GM10266 (cell line): Measurements from ENCODE around the gene ATP5F1D.
A peak's percentile ranks its signal among the peaks of the same experiment; 100 is the strongest.

ENCODE experiments used
- DNase-seq: peaks from one replicate; pipeline ENCODE4 v3.0.0; 2012; ENCODE audit errors: extremely low spot score
- CTCF ChIP-seq: IDR thresholded peaks from 2 replicates; pipeline ENCODE4 v1.5.1; 2012; ENCODE audit warnings: mild to moderate bottlenecking, low read depth; ENCODE audit not compliant: control insufficient read depth, insufficient read depth; ENCODE audit errors: missing control alignments

Gene ATP5F1D

GRCh38 chr19:1237027-1237659 is 4.4 kb upstream of the ATP5F1D start:
- no peak for TF ChIP-seq CTCF

GRCh38 chr19:1237754-1238368 is 3.7 kb upstream of the ATP5F1D start, which contains the start of gene CBARP:
Gene CBARP (minus strand): TSS chr19:1238005. CDS start chr19:1236100, 1,905 bp downstream.
- peak; percentile 81 for DNase-seq
- no peak for TF ChIP-seq CTCF

More at GRCh38 chr19:1237027-1237659, 4.4 kb upstream of the ATP5F1D start:
- DNase-seq = no peak

GRCh38 chr19:1238369-1239303 is 2.9 kb upstream of the ATP5F1D start:
- TF ChIP-seq CTCF = no peak
- no peak for DNase-seq

GRCh38 chr19:1239420-1239795 is 2.1 kb upstream of the ATP5F1D start:
- TF ChIP-seq CTCF = no peak
- DNase-seq = no peak

GRCh38 chr19:1239796-1240737 is 1.5 kb upstream of the ATP5F1D start:
- TF ChIP-seq CTCF = peak; percentile 92
- peak; percentile 100 for DNase-seq

GRCh38 chr19:1240925-1241324 is 626 bp upstream of the ATP5F1D start:
- no peak for DNase-seq
- TF ChIP-seq CTCF = no peak
